ENCODE results near the gene SERP2. TPM values are rescaled to one million over a fixed set of nuclear protein-coding genes. Genes with fewer than 3 reads are reported as not detected.

SERP2 gene
- total and polyA plus RNA-seq, 2 of the 13 experiments (the other 11 are each of a cell fraction or from before 2014, with no cell fraction given): not detected

- in situ Hi-C loops (cut with HindIII; ENCODE audit: extremely low pct_ligation_motif_present, low pct_unique_long_range_greater_than_20kb): loop anchor here (5.0 kb wide), 4 partner anchors 194 to 529 kb away; no protein-coding TSS in a partner anchor
- DNase-seq (ENCODE audit: low spot score): peak; percentile 86
- no TSS peak for BruUV-seq (replicated peaks)
- intact Hi-C loops (cut with micrococcal nuclease; ENCODE audit: unreplicated experiment): loop anchor here (1.0 to 5.0 kb wide), 4 partner anchors 74 to 294 kb away; no protein-coding TSS in a partner anchor
- POLR2A ChIA-PET: interaction anchor here (0.6 to 3.7 kb wide), 26 partner anchors 9 to 557 kb away, joined by 3 to 96 read pairs (median 4); partner anchors contain the start of genes CCDC122 and LACC1
- H3K27ac ChIP-seq (ENCODE audit: extremely low read length, insufficient read depth, low read length): peak overlapping the region; percentile 96
- peaks cover 27% of the 10 kb centered on the region for H3K4me1 ChIP-seq (ENCODE audit: insufficient read depth, low read length)
- FAIRE-seq: peak; percentile 51
- no peak overlapping the region for H2AFZ ChIP-seq (ENCODE audit: low read length)
- peak overlapping the region; percentile 71 to 97 (median 79) for H3K4me3 ChIP-seq (replicated peaks in 1 of 3; ENCODE audit: insufficient read depth in 1 of 3, low read depth in 2 of 3, low read length in 3 of 3)
- no peaks in the 10 kb centered on the region for H4K20me1 ChIP-seq (ENCODE audit: insufficient read depth, low read length)
- peaks cover 6 to 15% of the 10 kb centered on the region in 2 experiments; a peak in 3 of 5 replicates for H3K36me3 ChIP-seq (replicated peaks in 1 of 2; ENCODE audit: control insufficient read depth in 1 of 2, insufficient read depth in 2 of 2, low read length in 2 of 2)
- CTCF ChIA-PET (ENCODE audit: low intra/inter-chr PET ratio, low total read pairs): interaction anchor here (1.7 to 2.7 kb wide), 5 partner anchors 34 to 532 kb away, joined by 4 to 38 read pairs (median 8); no protein-coding TSS in a partner anchor
- H3K9ac ChIP-seq (ENCODE audit: insufficient read depth, low read depth, low read length): peak overlapping the region; percentile 91
- 2% methylated on average over 22 of the region's 38 CpGs for WGBS (ENCODE audit: low lambda C conversion rate)
- H3K4me2 ChIP-seq (ENCODE audit: low read depth, low read length): peak overlapping the region; percentile 88
- no peaks in the 10 kb centered on the region for H3K9me3 ChIP-seq (ENCODE audit: low read length)
- peaks cover 10% of the 10 kb centered on the region for H3K79me2 ChIP-seq (ENCODE audit: insufficient read depth, low read length)
- peak; percentile 95 for ATAC-seq
- no peaks in the 10 kb centered on the region; a peak in 1 of 5 replicates for H3K27me3 ChIP-seq (ENCODE audit: control insufficient read depth in 1 of 2, insufficient read depth in 2 of 2, low read length in 2 of 2)
- TF ChIP-seq RELA (CRISPR knock-in tag; IDR thresholded peaks at IDR 0.05) (no peak), SYNCRIP (IDR thresholded peaks at IDR 0.05; ENCODE audit: insufficient read depth, low read depth, low read length) (no peak), ZBTB7B (CRISPR knock-in tag; IDR thresholded peaks at IDR 0.05) (peak; percentile 31; the same call in 1 of the 2 replicates), BORCS8-MEF2B (CRISPR knock-in tag; IDR thresholded peaks at IDR 0.05) (0 out of 2 replicates have a peak, but pooled peaks have one; percentile 26), REST (IDR thresholded peaks at IDR 0.05; ENCODE audit: borderline replicate concordance in 1 of 2, low read depth in 1 of 2, low read length in 2 of 2) (peak in 1 of 2 experiments; percentile 38; a peak in 1 of 4 replicates), ZNF33B (CRISPR knock-in tag; IDR thresholded peaks at IDR 0.05) (no peak), POLR2A (IDR thresholded peaks at IDR 0.05; ENCODE audit: insufficient read depth in 1 of 2, low read depth in 2 of 2, low read length in 2 of 2) (peak; percentile 95 to 99), KDM5B (CRISPR knock-in tag; IDR thresholded peaks at IDR 0.05; ENCODE audit: borderline replicate concordance) (peak; percentile 63; the same call in 1 of the 2 replicates), ZNF605 (CRISPR knock-in tag; IDR thresholded peaks at IDR 0.05) (peak; percentile 26; the same call in 1 of the 2 replicates), POLR2AphosphoS2 (IDR thresholded peaks at IDR 0.05; ENCODE audit: low read depth, low read length) (peak; percentile 91), ZNF256 (CRISPR knock-in tag; conservative IDR thresholded peaks at IDR 0.05) (no peak), ARID2 (CRISPR knock-in tag; IDR thresholded peaks at IDR 0.05; ENCODE audit: borderline replicate concordance) (no peak), ZNF430 (CRISPR knock-in tag; IDR thresholded peaks at IDR 0.05) (peak; percentile 72; the same call in 1 of the 2 replicates), ZNF513 (CRISPR knock-in tag; conservative IDR thresholded peaks at IDR 0.05) (no peak), ZNF790 (CRISPR knock-in tag; IDR thresholded peaks at IDR 0.05; ENCODE audit: borderline replicate concordance) (no peak), GABPA (IDR thresholded peaks at IDR 0.05; ENCODE audit: low read depth, low read length) (no peak), GABPA (CRISPR knock-in tag; IDR thresholded peaks at IDR 0.05; ENCODE audit: low read depth) (no peak), ZNF670 (CRISPR knock-in tag; IDR thresholded peaks at IDR 0.05; ENCODE audit: borderline replicate concordance) (no peak)
These were observed 63.1 kb downstream of the SERP2 start for GRCh38 chr13:44436589-44437337.

All from HepG2 (cell line).